Measurements from ENCODE around the gene FILIP1. TPM values are rescaled to one million over a fixed set of nuclear protein-coding genes. Genes with fewer than 3 reads are reported as not detected.
A peak's percentile ranks its signal among the peaks of the same experiment; 100 is the strongest.

The FILIP1 gene
- total RNA-seq, 1 donor from 2014 or later, result under 0.01 TPM

DNA sequence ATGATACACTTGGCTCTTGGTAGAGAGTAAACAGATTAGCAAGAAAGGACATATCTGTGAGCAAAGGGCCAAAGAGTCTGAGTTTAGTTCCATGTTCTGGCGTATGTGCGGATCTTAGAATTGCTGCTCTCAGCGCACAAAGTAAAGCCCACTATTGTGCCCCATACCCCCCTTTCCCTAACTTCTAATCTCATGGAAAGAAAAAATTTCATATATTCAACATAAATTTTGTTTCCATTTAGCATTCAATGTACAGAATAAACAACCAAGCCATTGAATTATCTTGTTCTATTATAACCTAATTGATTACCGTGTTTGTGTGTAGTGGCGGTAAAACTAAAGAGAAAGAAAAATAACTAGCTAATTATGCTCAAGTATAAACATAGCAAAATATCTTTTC is 30.5 kb downstream of the FILIP1 start:
- FAIRE-seq (no peak), DNase-seq (ENCODE audit: low read depth) (no peak)
- H3K27me3 ChIP-seq (ENCODE audit: control insufficient read depth, insufficient read depth, low read length), result no peaks in the 10 kb centered on the region
- H3K4me3 ChIP-seq (ENCODE audit: low read depth, low read length), result no peak overlapping the region
- TF ChIP-seq CTCF (IDR thresholded peaks at IDR 0.05; ENCODE audit: insufficient read depth, low read length, severe bottlenecking), result no peak
- H3K36me3 ChIP-seq (ENCODE audit: control insufficient read depth, insufficient read depth, low read length), result no peaks in the 10 kb centered on the region

- Histone ChIP-seq H3K27me3 (ENCODE audit: control insufficient read depth, insufficient read depth, low read length) (no peaks in the 10 kb centered on the region), H3K4me3 (ENCODE audit: low read depth, low read length) (no peak overlapping the region), H3K36me3 (ENCODE audit: control insufficient read depth, insufficient read depth, low read length) (no peaks in the 10 kb centered on the region)
- TF ChIP-seq CTCF (IDR thresholded peaks at IDR 0.05; ENCODE audit: insufficient read depth, low read length, severe bottlenecking), result no peak
- FAIRE-seq, result no peak
- DNase-seq (ENCODE audit: low read depth), result peak; percentile 31
These were observed 32.9 kb downstream of the FILIP1 start for GRCh38 chr6:75460681-75461080.

DNA sequence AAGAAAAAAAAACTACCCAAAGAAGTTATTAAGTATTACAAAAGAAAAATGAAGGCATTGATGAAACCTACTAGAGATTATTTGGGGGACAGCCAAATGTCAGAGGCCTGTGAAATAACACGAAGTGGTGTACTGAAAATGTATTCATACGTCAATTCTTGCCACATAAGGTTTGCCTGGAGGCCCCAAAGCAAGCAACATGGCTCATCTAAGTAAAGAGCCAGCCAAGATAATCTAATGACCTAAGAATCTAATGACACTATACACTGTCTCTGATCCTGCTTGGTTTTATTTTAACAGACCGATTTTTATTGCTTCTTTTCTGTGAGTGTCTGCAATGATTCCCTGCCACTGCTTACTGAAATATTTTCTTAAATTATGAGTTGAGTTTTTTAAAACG is 34.7 kb downstream of the FILIP1 start:
- no peaks in the 10 kb centered on the region for H3K27me3 ChIP-seq (ENCODE audit: control insufficient read depth, insufficient read depth, low read length)
- FAIRE-seq, result no peak
- H3K4me3 ChIP-seq (ENCODE audit: low read depth, low read length), result no peak overlapping the region
- TF ChIP-seq CTCF (IDR thresholded peaks at IDR 0.05; ENCODE audit: insufficient read depth, low read length, severe bottlenecking), result no peak
- no peaks in the 10 kb centered on the region for H3K36me3 ChIP-seq (ENCODE audit: control insufficient read depth, insufficient read depth, low read length)
- no peak for DNase-seq (ENCODE audit: low read depth)

GRCh38 chr6:75450903-75451302 is 42.7 kb downstream of the FILIP1 start:
- Histone ChIP-seq H3K27me3 (ENCODE audit: control insufficient read depth, insufficient read depth, low read length) (no peaks in the 10 kb centered on the region), H3K4me3 (ENCODE audit: low read depth, low read length) (no peak overlapping the region), H3K36me3 (ENCODE audit: control insufficient read depth, insufficient read depth, low read length) (no peaks in the 10 kb centered on the region)
- FAIRE-seq (no peak), DNase-seq (ENCODE audit: low read depth) (peak; percentile 40)
- no peak for TF ChIP-seq CTCF (IDR thresholded peaks at IDR 0.05; ENCODE audit: insufficient read depth, low read length, severe bottlenecking)

GRCh38 chr6:75449630-75450206 is 43.9 kb downstream of the FILIP1 start:
- TF ChIP-seq CTCF (IDR thresholded peaks at IDR 0.05; ENCODE audit: insufficient read depth, low read length, severe bottlenecking), result no peak
- H3K27me3 ChIP-seq (ENCODE audit: control insufficient read depth, insufficient read depth, low read length), result no peaks in the 10 kb centered on the region
- DNase-seq (ENCODE audit: low read depth) (peak; percentile 72), FAIRE-seq (no peak)
- H3K4me3 ChIP-seq (ENCODE audit: low read depth, low read length), result no peak overlapping the region
- no peaks in the 10 kb centered on the region for H3K36me3 ChIP-seq (ENCODE audit: control insufficient read depth, insufficient read depth, low read length)

DNA sequence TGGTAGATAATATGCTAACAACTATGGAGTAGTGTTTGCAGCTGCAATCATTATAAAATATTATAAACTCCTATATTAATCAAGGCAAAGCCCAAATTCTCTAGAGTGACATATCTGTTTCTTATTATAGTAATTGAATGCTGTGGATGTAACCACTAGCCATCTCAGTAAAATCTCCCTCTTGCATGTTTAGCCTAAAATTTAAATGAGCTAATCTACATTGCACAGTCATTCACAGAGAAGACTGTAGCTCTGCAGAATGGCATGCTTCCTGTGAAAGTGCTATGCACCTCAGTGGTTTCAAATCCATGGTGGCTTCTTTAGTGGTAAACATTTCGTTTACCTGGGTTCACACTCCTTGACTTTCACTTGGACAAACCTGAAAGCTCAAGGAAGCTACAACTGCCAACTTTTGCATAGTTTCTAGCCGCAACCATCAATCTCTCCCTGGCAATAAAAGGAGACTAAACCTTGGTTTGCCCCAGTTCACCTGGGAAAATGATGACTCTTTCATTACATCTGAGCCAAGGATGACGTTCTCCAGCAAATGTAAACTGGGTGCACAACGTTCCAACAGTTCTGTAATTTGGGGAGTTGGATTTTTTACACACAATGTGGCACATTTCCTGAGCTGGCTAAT is 47.2 kb downstream of the FILIP1 start:
- Histone ChIP-seq H3K4me3 (ENCODE audit: low read depth, low read length) (no peak overlapping the region), H3K36me3 (ENCODE audit: control insufficient read depth, insufficient read depth, low read length) (no peaks in the 10 kb centered on the region), H3K27me3 (ENCODE audit: control insufficient read depth, insufficient read depth, low read length) (no peaks in the 10 kb centered on the region)
- DNase-seq (ENCODE audit: low read depth) (no peak), FAIRE-seq (no peak)
- no peak for TF ChIP-seq CTCF (IDR thresholded peaks at IDR 0.05; ENCODE audit: insufficient read depth, low read length, severe bottlenecking)
